ENCODE measurements around the gene WWOX. TPM values are rescaled to one million over a fixed set of nuclear protein-coding genes. Genes with fewer than 3 reads are reported as not detected.

The WWOX gene
- total RNA-seq, 1 experiment from 2014 or later: 79.9 TPM

- peaks cover 13% of the 10 kb centered on the region for H3K9me3 ChIP-seq (ENCODE audit: low read depth, low read length, poor library complexity, severe bottlenecking)
- no peak for DNase-seq (ENCODE audit: low spot score)
- intact Hi-C loops (cut with micrococcal nuclease; ENCODE audit: unreplicated experiment): no loop called here
- H3K36me3 ChIP-seq (ENCODE audit: insufficient read depth, low read length, poor library complexity, severe bottlenecking): no peaks in the 10 kb centered on the region
- BruUV-seq (replicated peaks): no TSS peak
- no peak overlapping the region for H3K27ac ChIP-seq (ENCODE audit: low read depth, low read length, poor library complexity, severe bottlenecking)
- no peak overlapping the region for H3K4me3 ChIP-seq (ENCODE audit: low read depth, low read length, poor library complexity, severe bottlenecking)
- no peaks in the 10 kb centered on the region for H3K4me1 ChIP-seq (ENCODE audit: insufficient read depth, low read length, poor library complexity, severe bottlenecking)
- H3K27me3 ChIP-seq (replicated peaks; ENCODE audit: insufficient read depth, low read depth, low read length, poor library complexity): no peaks in the 10 kb centered on the region
- POLR2A ChIA-PET (ENCODE audit: low non-redundant PET): no interaction called here
- CTCF ChIA-PET: no interaction called here
- TF ChIP-seq, protein P1, sequence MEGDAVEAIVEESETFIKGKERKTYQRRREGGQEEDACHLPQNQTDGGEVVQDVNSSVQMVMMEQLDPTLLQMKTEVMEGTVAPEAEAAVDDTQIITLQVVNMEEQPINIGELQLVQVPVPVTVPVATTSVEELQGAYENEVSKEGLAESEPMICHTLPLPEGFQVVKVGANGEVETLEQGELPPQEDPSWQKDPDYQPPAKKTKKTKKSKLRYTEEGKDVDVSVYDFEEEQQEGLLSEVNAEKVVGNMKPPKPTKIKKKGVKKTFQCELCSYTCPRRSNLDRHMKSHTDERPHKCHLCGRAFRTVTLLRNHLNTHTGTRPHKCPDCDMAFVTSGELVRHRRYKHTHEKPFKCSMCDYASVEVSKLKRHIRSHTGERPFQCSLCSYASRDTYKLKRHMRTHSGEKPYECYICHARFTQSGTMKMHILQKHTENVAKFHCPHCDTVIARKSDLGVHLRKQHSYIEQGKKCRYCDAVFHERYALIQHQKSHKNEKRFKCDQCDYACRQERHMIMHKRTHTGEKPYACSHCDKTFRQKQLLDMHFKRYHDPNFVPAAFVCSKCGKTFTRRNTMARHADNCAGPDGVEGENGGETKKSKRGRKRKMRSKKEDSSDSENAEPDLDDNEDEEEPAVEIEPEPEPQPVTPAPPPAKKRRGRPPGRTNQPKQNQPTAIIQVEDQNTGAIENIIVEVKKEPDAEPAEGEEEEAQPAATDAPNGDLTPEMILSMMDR (conservative IDR thresholded peaks at IDR 0.05; ENCODE audit: low read depth, low read length): no peak
- TF ChIP-seq EZH2 (IDR thresholded peaks at IDR 0.05; ENCODE audit: borderline replicate concordance, low read depth, low read length, poor library complexity, severe bottlenecking): no peak
Observed at GRCh38 chr16:78916928-78917545, 817.6 kb downstream of the WWOX start.

- BruUV-seq (replicated peaks): no TSS peak
- ChIA-PET POLR2A (ENCODE audit: low non-redundant PET) (no interaction called here), CTCF (no interaction called here)
- Histone ChIP-seq H3K9me3 (ENCODE audit: low read depth, low read length, poor library complexity, severe bottlenecking) (peaks cover 13% of the 10 kb centered on the region), H3K27ac (ENCODE audit: low read depth, low read length, poor library complexity, severe bottlenecking) (no peak overlapping the region), H3K4me3 (ENCODE audit: low read depth, low read length, poor library complexity, severe bottlenecking) (no peak overlapping the region), H3K27me3 (replicated peaks; ENCODE audit: insufficient read depth, low read depth, low read length, poor library complexity) (no peaks in the 10 kb centered on the region), H3K36me3 (ENCODE audit: insufficient read depth, low read length, poor library complexity, severe bottlenecking) (no peaks in the 10 kb centered on the region), H3K4me1 (ENCODE audit: insufficient read depth, low read length, poor library complexity, severe bottlenecking) (no peaks in the 10 kb centered on the region)
- TF ChIP-seq EZH2 (IDR thresholded peaks at IDR 0.05; ENCODE audit: borderline replicate concordance, low read depth, low read length, poor library complexity, severe bottlenecking): no peak
- TF ChIP-seq, protein P1 (conservative IDR thresholded peaks at IDR 0.05; ENCODE audit: low read depth, low read length): no peak
- DNase-seq (ENCODE audit: low spot score): no peak
- intact Hi-C loops (cut with micrococcal nuclease; ENCODE audit: unreplicated experiment): no loop called here
Observed at GRCh38 chr16:78918805-78919305, 819.4 kb downstream of the WWOX start.

- no peak overlapping the region for H3K4me3 ChIP-seq (ENCODE audit: low read depth, low read length, poor library complexity, severe bottlenecking)
- H3K27ac ChIP-seq (ENCODE audit: low read depth, low read length, poor library complexity, severe bottlenecking): no peak overlapping the region
- TF ChIP-seq EZH2 (IDR thresholded peaks at IDR 0.05; ENCODE audit: borderline replicate concordance, low read depth, low read length, poor library complexity, severe bottlenecking): no peak
- TF ChIP-seq, protein P1 (conservative IDR thresholded peaks at IDR 0.05; ENCODE audit: low read depth, low read length): no peak
- H3K9me3 ChIP-seq (ENCODE audit: low read depth, low read length, poor library complexity, severe bottlenecking): peaks cover 13% of the 10 kb centered on the region
- intact Hi-C loops (cut with micrococcal nuclease; ENCODE audit: unreplicated experiment): no loop called here
- BruUV-seq (replicated peaks): no TSS peak
- no peaks in the 10 kb centered on the region for H3K36me3 ChIP-seq (ENCODE audit: insufficient read depth, low read length, poor library complexity, severe bottlenecking)
- H3K27me3 ChIP-seq (replicated peaks; ENCODE audit: insufficient read depth, low read depth, low read length, poor library complexity): no peaks in the 10 kb centered on the region
- ChIA-PET CTCF (no interaction called here), POLR2A (ENCODE audit: low non-redundant PET) (no interaction called here)
- no peak for DNase-seq (ENCODE audit: low spot score)
- H3K4me1 ChIP-seq (ENCODE audit: insufficient read depth, low read length, poor library complexity, severe bottlenecking): no peaks in the 10 kb centered on the region
Observed at GRCh38 chr16:78919852-78920251, 820.4 kb downstream of the WWOX start.

Measured in A673 (cell line).